ENCODE results near the gene PTPRG. TPM values are rescaled to one million over a fixed set of nuclear protein-coding genes. Genes with fewer than 3 reads are reported as not detected.
A peak's percentile ranks its signal among the peaks of the same experiment; 100 is the strongest.

Gene PTPRG
- total RNA-seq, 6 experiments from 2014 or later, result 11.7 to 27.8 (median 14.7) TPM

- no peak for TF ChIP-seq POLR2A (IDR thresholded peaks at IDR 0.05)
- TF ChIP-seq CTCF (IDR thresholded peaks at IDR 0.05), result no peak
- Histone ChIP-seq H3K36me3 (no peaks in the 10 kb centered on the region), H3K4me3 (no peak overlapping the region), H3K9me3 (no peaks in the 10 kb centered on the region), H3K27ac (no peak overlapping the region), H3K4me1 (peaks cover 0 to 27% (median 0%) of the 10 kb centered on the region in 4 donors), H3K27me3 (no peaks in the 10 kb centered on the region)
- intact Hi-C loops (cut with DNase I), result no loop called here
- DNase-seq, result peak; percentile 21 to 69 (median 55)
- 61% methylated on average over 6 of the region's 6 CpGs for WGBS (ENCODE audit: insufficient coverage, low coverage, low lambda C conversion rate, missing lambda C conversion rate)
- ATAC-seq, result peak; percentile 58 to 78 (median 68)
These were observed 55.2 kb downstream of the PTPRG start for GRCh38 chr3:61616586-61616985.

- no peak overlapping the region for H3K4me3 ChIP-seq
- H3K9me3 ChIP-seq, result no peaks in the 10 kb centered on the region
- H3K27me3 ChIP-seq, result no peaks in the 10 kb centered on the region
- 38% methylated on average over 4 of the region's 4 CpGs for WGBS (ENCODE audit: insufficient coverage, low coverage, low lambda C conversion rate, missing lambda C conversion rate)
- H3K36me3 ChIP-seq, result no peaks in the 10 kb centered on the region
- intact Hi-C loops (cut with DNase I), result no loop called here
- H3K27ac ChIP-seq, result no peak overlapping the region
- ATAC-seq, result peak; percentile 34 to 73 (median 45)
- H3K4me1 ChIP-seq, result peaks cover 0 to 24% (median 0%) of the 10 kb centered on the region in 4 donors
- no peak for DNase-seq
- TF ChIP-seq CTCF (IDR thresholded peaks at IDR 0.05) (no peak), POLR2A (IDR thresholded peaks at IDR 0.05) (no peak)
These were observed 55.7 kb downstream of the PTPRG start for GRCh38 chr3:61617041-61617440.

GRCh38 chr3:61617651-61618050 lies 56.3 kb downstream of the PTPRG start:
- Histone ChIP-seq H3K4me3 (no peak overlapping the region), H3K27me3 (no peaks in the 10 kb centered on the region), H3K27ac (no peak overlapping the region), H3K9me3 (no peaks in the 10 kb centered on the region), H3K4me1 (peaks cover 0 to 17% (median 0%) of the 10 kb centered on the region in 4 donors), H3K36me3 (no peaks in the 10 kb centered on the region)
- intact Hi-C loops (cut with DNase I), result no loop called here
- WGBS (ENCODE audit: insufficient coverage, low coverage, low lambda C conversion rate, missing lambda C conversion rate), result 84% methylated on average over 6 of the region's 6 CpGs
- DNase-seq (no peak), ATAC-seq (no peak)
- TF ChIP-seq CTCF (IDR thresholded peaks at IDR 0.05), result no peak
- TF ChIP-seq POLR2A (IDR thresholded peaks at IDR 0.05), result no peak

GRCh38 chr3:61618231-61618630 lies 56.9 kb downstream of the PTPRG start:
- WGBS (ENCODE audit: insufficient coverage, low coverage, low lambda C conversion rate, missing lambda C conversion rate), result 100% methylated on average over 2 of the region's 2 CpGs
- H3K36me3 ChIP-seq, result no peaks in the 10 kb centered on the region
- no peak overlapping the region for H3K27ac ChIP-seq
- intact Hi-C loops (cut with DNase I), result no loop called here
- H3K27me3 ChIP-seq, result no peaks in the 10 kb centered on the region
- peaks cover 0 to 16% (median 0%) of the 10 kb centered on the region in 4 donors for H3K4me1 ChIP-seq
- no peak for TF ChIP-seq CTCF (IDR thresholded peaks at IDR 0.05)
- no peak for TF ChIP-seq POLR2A (IDR thresholded peaks at IDR 0.05)
- no peak for ATAC-seq
- DNase-seq, result no peak
- H3K9me3 ChIP-seq, result no peaks in the 10 kb centered on the region
- H3K4me3 ChIP-seq, result no peak overlapping the region

DNA sequence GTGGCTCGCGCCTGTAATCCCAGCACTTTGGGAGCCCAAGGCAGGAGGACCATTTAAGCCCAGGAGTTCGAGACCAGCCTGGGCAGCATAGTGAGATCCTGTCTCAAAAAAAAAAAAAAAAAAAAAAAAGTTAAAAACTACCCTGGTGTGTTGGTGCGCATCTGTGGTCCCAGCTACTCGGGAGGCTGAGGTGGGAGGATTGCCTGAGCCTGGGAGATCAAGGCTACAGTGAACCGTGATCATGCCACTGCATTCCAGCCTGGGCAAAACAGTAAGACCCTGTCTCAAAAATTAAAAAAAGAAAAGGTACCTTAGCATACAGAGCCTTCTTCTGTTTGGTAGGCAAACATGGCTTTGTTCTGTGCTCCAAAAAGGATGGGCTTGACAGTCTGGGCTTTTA lies 57.5 kb downstream of the PTPRG start:
- Histone ChIP-seq H3K4me3 (no peak overlapping the region), H3K27ac (no peak overlapping the region), H3K4me1 (peaks cover 0 to 16% (median 0%) of the 10 kb centered on the region in 4 donors), H3K27me3 (no peaks in the 10 kb centered on the region), H3K9me3 (no peaks in the 10 kb centered on the region), H3K36me3 (no peaks in the 10 kb centered on the region)
- WGBS (ENCODE audit: insufficient coverage, low coverage, low lambda C conversion rate, missing lambda C conversion rate), result 93% methylated on average over 6 of the region's 6 CpGs
- ATAC-seq (no peak), DNase-seq (no peak)
- no peak for TF ChIP-seq CTCF (IDR thresholded peaks at IDR 0.05)
- no peak for TF ChIP-seq POLR2A (IDR thresholded peaks at IDR 0.05)
- intact Hi-C loops (cut with DNase I), result no loop called here

Measured in right lobe of liver (tissue), 6 donors.